Activated CD4-positive, alpha-beta T cell treated with anti-CD3 and anti-CD28 coated beads, Interleukin-2, amount 50 U/mL, for 4 hours (primary cell): Measurements from ENCODE around the gene GPR12.

ENCODE experiments used
- DNase-seq, 2 experiments: peaks; one replicate each; pipeline ENCODE4 v3.0.0-alpha.2; 2020

Gene GPR12

GRCh38 chr13:26759907-26760831, at the start of gene GPR12:
Gene GPR12 (minus strand): TSS chr13:26760786. CDS start chr13:26759827, 959 bp downstream.
- no peak for DNase-seq

GRCh38 chr13:26810095-26810494, 49.5 kb upstream of the GPR12 start:
- no peak for DNase-seq

- no peak for DNase-seq
Measured at GRCh38 chr13:26806891-26807290, 46.3 kb upstream of the GPR12 start.

GRCh38 chr13:26787961-26788360, 27.4 kb upstream of the GPR12 start:
- DNase-seq, result no peak

GRCh38 chr13:26786651-26787295, 26.2 kb upstream of the GPR12 start:
- DNase-seq, result no peak

- no peak for DNase-seq
Measured at GRCh38 chr13:26785838-26786630, 25.4 kb upstream of the GPR12 start.

DNA sequence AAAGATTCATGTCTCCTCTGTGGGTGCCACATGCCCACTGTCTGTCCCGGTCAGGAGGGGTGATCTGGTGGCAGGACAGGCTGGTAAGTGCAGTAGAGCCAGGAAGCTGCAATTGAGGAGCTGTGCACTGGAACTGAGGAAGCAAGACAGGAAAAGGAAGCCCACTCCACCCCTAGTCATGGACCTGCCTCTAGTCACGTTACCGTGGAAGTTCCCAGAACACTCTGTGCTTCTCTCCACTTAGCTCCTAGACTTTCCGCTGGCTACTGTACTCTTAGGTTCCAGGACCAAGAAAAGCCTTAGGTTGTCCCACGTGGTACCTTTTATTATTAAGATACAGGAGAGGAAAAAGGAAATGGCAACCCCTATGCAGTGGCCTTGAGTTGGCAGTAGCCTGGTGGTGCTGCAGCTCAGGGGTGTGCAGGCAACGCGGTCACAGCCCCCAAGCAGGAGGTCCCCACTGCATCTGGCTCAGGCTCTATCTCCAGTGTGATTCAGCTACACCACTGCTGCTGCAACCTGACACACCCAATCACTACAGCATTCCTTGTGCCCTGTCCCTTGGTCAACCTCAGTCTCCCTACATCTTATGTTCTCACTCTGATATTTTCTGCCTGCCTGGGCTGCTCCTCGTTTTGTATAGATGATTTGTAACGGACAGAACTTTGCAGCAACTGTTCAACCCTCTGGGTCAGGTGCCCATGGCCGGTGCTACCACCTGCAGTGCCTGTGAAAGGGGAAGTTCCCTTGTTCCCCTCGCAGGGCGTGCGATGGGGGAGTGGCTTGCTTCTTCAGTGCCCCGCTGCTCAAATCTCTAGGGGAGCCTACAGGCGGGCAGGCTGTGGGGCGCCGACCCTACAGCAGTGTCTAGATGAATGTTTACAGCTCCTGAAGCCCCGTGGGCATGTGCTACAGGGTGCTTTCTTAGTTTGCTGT, 24.4 kb upstream of the GPR12 start:
- DNase-seq, result no peak

- no peak for DNase-seq
Measured at GRCh38 chr13:26780411-26780810, 19.8 kb upstream of the GPR12 start.

DNA sequence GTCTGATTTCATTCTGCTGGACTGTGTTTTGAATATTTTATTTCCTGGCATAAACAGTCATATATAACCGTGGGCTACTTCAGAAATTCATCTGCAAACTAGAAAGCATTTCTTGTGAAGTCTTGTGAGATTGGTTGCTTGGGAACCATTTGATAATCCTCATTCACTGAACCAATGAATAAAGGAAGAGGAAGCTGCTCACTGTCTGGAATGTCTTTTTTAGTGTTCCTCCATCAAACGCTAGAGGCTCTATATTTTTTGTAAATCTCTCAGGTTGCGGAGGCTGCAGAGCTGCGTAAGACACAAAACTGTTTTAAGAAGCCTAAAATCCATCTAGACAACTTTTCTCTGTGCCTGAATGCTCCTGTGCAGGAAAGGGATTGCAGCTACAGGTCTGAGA, 18.7 kb upstream of the GPR12 start:
- DNase-seq, result no peak

GRCh38 chr13:26772531-26772930, 11.9 kb upstream of the GPR12 start:
- DNase-seq, result no peak

DNA sequence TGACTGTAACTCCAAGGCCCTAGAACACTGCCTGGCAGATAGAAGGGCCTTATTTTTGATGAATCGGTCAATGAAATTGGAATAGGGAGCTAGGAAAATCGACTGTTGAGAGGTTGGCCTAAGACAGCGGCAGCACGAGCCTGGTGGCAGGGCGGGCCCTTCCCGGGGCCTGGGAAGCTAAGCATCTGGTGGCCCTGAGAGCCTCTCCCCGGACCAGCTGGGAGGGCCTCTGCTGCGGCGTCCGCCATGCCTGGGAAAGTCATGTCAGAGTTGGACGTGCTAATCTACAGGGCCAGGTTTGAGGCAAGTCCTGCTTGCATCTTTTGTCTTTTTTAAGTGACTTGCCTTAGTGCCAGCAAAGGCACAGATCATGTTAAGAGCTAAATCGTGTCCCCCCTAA, 11.2 kb upstream of the GPR12 start:
- DNase-seq, result no peak

DNA sequence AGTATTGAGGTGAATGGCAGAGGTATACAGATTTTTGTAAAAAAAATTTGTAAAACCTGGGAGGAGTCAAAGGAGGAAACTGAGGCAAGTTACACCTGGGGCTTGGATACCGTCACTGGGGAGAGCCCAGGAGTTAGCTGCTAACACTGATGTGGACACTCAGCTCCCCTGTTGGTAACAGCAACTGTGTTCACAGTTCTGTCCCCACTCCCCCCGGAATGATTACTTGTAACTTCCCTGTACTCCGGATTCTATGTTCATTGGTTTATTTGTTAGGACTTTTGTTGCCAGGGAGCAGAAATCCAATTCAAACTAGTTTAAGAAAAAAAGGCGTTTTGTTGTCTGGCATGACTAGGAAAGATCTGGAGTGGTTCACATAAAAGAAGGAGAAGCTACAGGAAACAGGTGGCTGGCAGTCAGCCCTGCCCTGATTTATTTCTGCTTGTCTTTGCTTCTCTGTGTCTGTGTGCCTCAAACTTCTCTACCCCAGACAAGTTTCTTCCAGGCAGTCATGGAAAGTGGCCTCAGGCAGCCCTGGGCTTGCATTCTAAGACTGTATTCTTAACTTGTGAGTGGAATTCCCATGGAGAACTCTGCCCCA, 2.3 kb upstream of the GPR12 start:
- DNase-seq, result no peak

- DNase-seq, result no peak
Measured at GRCh38 chr13:26760832-26761582, 421 bp upstream of the GPR12 start.

- DNase-seq, result no peak
Measured at GRCh38 chr13:26759249-26759906, 1.2 kb downstream of the GPR12 start.

DNA sequence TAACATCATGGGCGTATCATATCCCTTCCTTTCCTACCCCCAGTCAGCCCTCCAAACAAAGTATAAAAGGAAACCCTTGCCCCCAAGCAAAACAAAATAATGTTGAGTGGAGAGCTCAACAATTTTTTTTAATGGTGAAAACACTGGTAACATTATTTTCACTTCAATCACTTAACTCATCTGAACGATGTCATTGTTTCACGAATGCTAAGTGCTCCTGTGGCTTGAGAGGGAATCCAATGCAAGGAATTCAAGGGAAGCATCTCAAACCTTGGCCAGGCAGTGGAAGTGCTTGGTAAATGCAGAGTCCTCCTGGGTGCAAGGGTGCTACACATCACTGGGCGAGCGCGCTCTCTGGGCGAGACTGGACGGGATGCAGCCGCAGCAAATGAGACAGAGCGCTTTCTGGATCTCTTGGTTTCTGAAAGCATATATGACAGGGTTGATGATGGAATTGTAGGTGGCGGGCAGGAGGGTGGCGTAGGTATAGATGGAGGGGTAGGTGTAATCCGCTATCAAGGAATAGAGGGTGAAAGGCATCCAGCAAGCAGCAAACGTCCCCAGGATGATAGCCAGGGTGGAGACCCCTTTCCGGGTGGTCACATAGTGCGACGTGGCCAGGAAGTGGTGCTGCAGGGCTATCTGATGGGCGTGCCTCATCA, 2.0 kb downstream of the GPR12 start:
- DNase-seq, result no peak

- DNase-seq, result no peak
Measured at GRCh38 chr13:26756961-26757360, 3.6 kb downstream of the GPR12 start.

- no peak for DNase-seq
Measured at GRCh38 chr13:26752671-26753070, 7.9 kb downstream of the GPR12 start.

- DNase-seq, result no peak
Measured at GRCh38 chr13:26749905-26750304, 10.7 kb downstream of the GPR12 start.

- no peak for DNase-seq
Measured at GRCh38 chr13:26749285-26749684, 11.3 kb downstream of the GPR12 start.

GRCh38 chr13:26747706-26748105, 12.9 kb downstream of the GPR12 start:
- DNase-seq, result no peak
